Nephron (organoid): ENCODE results near the gene MACO1.

Experiments used
- H3K27ac Mint-ChIP-seq, 3 experiments: 2 replicates each; pipeline ENCODE4 v1.8.0; 2020; ENCODE audit warnings: mixed read lengths in 3 of 3, mild to moderate bottlenecking in 2 of 3, moderate library complexity in 1 of 3
- H3K27me3 Mint-ChIP-seq: 2 replicates; pipeline ENCODE4 v1.8.0; 2021; ENCODE audit warnings: low read depth, mild to moderate bottlenecking, moderate library complexity, mixed read lengths
- H3K36me3 Mint-ChIP-seq: 2 replicates; pipeline ENCODE4 v1.8.0; 2020; ENCODE audit warnings: low read depth, mixed read lengths
- H3K4me1 Mint-ChIP-seq: 2 replicates; pipeline ENCODE4 v1.8.0; 2020; ENCODE audit warnings: mixed read lengths
- H3K4me3 Mint-ChIP-seq, 3 experiments: 2 replicates each; pipeline ENCODE4 v1.8.0; 2020; ENCODE audit warnings: mild to moderate bottlenecking in 3 of 3, mixed read lengths in 3 of 3, moderate library complexity in 2 of 3
- H3K9me3 Mint-ChIP-seq: 2 replicates; pipeline ENCODE4 v1.8.0; 2020; ENCODE audit warnings: mixed read lengths
- CTCF ChIP-seq, 3 experiments: fragments of 200-600 bp; sonication (generic); IDR thresholded peaks; one replicate each; pipeline ENCODE4 v1.5.0; 2021; ENCODE audit warnings: antibody characterized with exemption in 3 of 3; ENCODE audit not compliant: unreplicated experiment in 3 of 3

MACO1 gene

GRCh38 chr1:25481625-25482024 lies 50.9 kb downstream of the MACO1 start:
- Mint-ChIP-seq H3K9me3 (no peaks in the 10 kb centered on the region), H3K4me1 (peaks cover 14% of the 10 kb centered on the region), H3K27ac (no peak overlapping the region), H3K27me3 (no peaks in the 10 kb centered on the region), H3K4me3 (no peak overlapping the region), H3K36me3 (peaks cover 23% of the 10 kb centered on the region)
- no peak for TF ChIP-seq CTCF (IDR thresholded peaks at IDR 0.05; ENCODE audit: unreplicated experiment in 3 of 3)

- H3K27me3 Mint-ChIP-seq = no peaks in the 10 kb centered on the region
- H3K4me1 Mint-ChIP-seq = peaks cover 9% of the 10 kb centered on the region
- H3K27ac Mint-ChIP-seq = no peak overlapping the region
- H3K4me3 Mint-ChIP-seq = no peak overlapping the region
- H3K9me3 Mint-ChIP-seq = no peaks in the 10 kb centered on the region
- no peak for TF ChIP-seq CTCF (IDR thresholded peaks at IDR 0.05; ENCODE audit: unreplicated experiment in 3 of 3)
- H3K36me3 Mint-ChIP-seq = peaks cover 28% of the 10 kb centered on the region
These were observed 51.5 kb downstream of the MACO1 start for GRCh38 chr1:25482211-25482610.

DNA sequence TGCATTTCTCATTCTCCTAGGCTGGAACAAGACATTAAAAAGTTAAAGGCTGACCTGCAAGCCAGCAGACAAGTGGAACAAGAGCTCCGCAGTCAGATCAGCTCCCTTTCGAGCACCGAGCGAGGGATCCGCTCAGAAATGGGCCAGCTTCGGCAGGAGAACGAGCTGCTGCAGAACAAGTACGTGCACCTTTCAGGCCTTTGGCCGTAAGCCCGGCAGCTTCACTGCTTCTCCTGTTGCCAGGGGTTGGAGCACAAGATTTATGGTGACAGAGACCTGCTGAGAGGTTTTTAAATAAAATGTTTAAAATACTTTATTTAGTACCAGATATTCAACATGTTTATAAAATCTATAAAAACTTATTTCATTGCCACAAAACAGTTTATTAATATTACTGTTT lies 53.4 kb downstream of the MACO1 start:
- Mint-ChIP-seq H3K36me3 (peaks cover 29% of the 10 kb centered on the region), H3K27ac (no peak overlapping the region), H3K4me1 (peaks cover 8% of the 10 kb centered on the region), H3K9me3 (no peaks in the 10 kb centered on the region), H3K27me3 (no peaks in the 10 kb centered on the region), H3K4me3 (no peak overlapping the region)
- TF ChIP-seq CTCF (IDR thresholded peaks at IDR 0.05; ENCODE audit: unreplicated experiment in 3 of 3) = no peak

DNA sequence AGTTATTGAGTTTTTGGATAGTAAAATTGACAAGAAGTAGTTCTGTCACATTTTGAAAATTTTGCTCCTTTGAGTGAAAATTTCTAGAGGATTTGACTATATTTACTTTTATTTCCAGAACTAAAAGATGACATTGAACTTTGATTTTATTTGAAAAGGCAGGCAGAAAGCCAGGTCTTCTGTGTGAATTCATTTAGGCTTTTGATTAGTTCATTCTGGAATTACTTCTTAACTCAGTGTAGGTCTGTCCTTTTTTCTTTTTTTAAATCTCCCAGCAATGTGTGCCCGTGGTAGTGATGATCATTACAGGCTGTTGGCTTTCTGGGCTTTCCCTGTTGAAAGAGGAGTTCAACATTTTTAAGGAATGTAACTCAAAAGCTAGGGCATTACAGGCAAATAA lies 53.8 kb downstream of the MACO1 start:
- Mint-ChIP-seq H3K9me3 (no peaks in the 10 kb centered on the region), H3K27ac (no peak overlapping the region), H3K36me3 (peaks cover 33% of the 10 kb centered on the region), H3K4me1 (peaks cover 8% of the 10 kb centered on the region), H3K27me3 (no peaks in the 10 kb centered on the region), H3K4me3 (no peak overlapping the region)
- no peak for TF ChIP-seq CTCF (IDR thresholded peaks at IDR 0.05; ENCODE audit: unreplicated experiment in 3 of 3)

DNA sequence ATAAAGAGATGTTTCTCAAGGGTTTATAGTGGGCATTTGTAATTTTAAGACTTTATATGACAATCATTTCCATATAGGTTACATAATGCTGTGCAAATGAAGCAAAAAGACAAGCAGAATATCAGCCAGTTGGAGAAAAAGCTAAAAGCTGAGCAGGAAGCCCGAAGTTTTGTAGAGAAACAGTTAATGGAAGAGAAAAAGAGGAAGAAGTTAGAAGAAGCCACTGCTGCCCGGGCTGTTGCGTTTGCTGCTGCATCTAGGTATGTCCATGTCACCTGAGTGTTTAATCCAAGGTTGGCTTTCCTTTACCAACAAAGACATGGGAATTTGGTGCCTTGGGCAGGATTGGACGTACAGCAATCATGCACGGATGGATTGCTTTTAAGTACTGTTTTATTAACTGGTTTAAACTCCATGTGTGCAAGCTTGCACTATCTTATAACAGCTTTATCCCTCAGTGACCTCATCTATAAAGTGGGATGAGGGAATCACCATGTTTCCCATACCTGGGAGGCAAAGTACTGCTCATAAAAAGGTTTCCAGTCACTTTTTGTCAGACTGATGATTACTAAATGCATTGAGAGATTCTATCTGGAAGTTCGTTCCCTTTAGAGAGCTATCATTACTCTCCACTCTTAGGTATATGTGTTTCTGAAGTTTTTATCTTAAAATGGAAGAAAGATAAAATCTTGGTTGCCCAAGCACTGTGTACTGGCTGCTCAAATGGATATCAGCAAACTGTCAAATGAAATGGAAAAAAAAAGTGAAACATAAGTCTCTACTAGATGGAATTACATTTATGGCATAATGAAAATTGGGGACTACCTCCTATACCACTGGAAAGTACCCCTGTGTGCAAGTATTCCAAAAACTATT lies 55.1 kb downstream of the MACO1 start:
- H3K27me3 Mint-ChIP-seq = no peaks in the 10 kb centered on the region

More for the DNA sequence above, 55.1 kb downstream of the MACO1 start:
- Mint-ChIP-seq H3K36me3 (peaks cover 42% of the 10 kb centered on the region), H3K4me1 (peaks cover 8% of the 10 kb centered on the region), H3K4me3 (no peak overlapping the region), H3K9me3 (no peaks in the 10 kb centered on the region), H3K27ac (no peak overlapping the region)
- TF ChIP-seq CTCF (IDR thresholded peaks at IDR 0.05; ENCODE audit: unreplicated experiment in 3 of 3) = no peak
